Measurements from ENCODE around the gene PES1.
A peak's percentile ranks its signal among the peaks of the same experiment; 100 is the strongest.
"Not testable (repeated sequence)": the region's sequence is repeated elsewhere in the genome, so short reads cannot be mapped to it uniquely, and the experiment has no call there.

Gene PES1

DNA sequence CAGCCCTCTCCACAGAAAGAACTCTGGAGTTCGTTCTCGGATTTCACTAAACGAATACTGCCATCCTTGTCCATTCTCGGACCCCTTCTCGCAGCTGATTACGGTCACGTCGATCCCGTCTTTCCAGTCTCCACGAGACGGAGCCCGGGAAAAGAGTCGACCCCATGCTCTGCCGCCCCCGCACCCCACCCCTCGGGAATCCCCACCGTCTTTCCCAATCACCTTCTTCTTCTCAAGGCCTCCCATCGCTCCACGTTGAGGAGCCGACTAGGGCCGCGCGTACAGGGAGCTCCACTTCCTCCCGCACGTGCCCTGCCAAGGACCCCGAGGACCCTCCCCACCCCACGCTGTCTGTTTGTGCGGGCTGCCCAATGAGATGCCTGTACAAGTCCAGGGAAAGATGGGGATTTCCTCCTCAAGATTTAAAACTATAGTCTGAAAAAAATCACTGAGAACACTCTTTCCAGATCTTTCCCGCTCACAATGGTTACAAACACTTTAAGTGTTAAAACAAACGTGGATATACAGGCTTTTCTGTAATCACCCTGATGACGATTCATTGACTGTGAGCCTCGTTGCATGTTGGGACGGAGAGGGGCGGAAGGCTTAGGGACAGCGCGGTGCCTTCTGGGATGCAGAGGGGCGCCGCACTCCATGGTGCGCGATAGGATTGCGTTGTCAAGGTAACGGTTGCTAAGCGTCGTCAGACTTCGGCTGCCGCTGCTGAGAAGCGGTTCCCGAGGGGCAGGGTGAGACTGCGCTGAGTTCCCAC lies at the start of gene PES1:
PES1 (minus strand) TSS at position 323 of the 772 bp plus-strand sequence; CDS start at position 246, 77 bp downstream.
- DNase-seq = peak; percentile 98

GRCh38 chr22:30640839-30641430 lies 49.2 kb upstream of the PES1 start:
- DNase-seq = no peak

GRCh38 chr22:30640361-30640760 lies 48.7 kb upstream of the PES1 start:
- DNase-seq = no peak

- DNase-seq = no peak
Measured at GRCh38 chr22:30637701-30638114, 46.0 kb upstream of the PES1 start.

DNA sequence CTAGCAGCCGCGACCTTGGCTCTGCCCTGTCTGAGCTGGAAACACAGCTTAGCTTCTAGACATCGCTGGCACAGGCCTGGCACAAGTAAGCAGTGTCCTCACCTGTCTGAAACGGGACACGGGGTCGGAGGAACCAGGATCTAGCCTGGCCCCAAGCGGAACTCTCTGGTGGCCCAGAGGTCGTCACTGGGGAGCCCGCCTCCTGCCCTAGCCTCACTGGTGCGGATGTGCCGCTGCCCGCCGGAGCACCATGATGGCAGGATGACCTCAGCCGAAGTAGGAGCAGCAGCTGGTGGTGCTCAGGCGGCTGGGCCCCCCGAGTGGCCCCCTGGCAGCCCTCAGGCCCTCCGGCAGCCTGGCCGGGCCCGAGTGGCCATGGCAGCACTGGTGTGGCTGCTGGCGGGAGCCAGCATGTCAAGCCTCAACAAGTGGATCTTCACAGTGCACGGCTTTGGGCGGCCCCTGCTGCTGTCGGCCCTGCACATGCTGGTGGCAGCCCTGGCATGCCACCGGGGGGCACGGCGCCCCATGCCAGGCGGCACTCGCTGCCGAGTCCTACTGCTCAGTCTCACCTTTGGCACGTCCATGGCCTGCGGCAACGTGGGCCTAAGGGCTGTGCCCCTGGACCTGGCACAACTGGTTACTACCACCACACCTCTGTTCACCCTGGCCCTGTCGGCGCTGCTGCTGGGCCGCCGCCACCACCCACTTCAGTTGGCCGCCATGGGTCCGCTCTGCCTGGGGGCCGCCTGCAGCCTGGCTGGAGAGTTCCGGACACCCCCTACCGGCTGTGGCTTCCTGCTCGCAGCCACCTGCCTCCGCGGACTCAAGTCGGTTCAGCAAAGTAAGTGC lies 44.7 kb upstream of the PES1 start:
- peak; percentile 19 to 46 for DNase-seq

- peak; percentile 83 to 94 for DNase-seq
Measured at GRCh38 chr22:30635273-30636225, 43.8 kb upstream of the PES1 start, which contains the start of gene SLC35E4. Gene SLC35E4 (plus strand): TSS chr22:30635781. CDS start chr22:30636451, 670 bp downstream.

DNA sequence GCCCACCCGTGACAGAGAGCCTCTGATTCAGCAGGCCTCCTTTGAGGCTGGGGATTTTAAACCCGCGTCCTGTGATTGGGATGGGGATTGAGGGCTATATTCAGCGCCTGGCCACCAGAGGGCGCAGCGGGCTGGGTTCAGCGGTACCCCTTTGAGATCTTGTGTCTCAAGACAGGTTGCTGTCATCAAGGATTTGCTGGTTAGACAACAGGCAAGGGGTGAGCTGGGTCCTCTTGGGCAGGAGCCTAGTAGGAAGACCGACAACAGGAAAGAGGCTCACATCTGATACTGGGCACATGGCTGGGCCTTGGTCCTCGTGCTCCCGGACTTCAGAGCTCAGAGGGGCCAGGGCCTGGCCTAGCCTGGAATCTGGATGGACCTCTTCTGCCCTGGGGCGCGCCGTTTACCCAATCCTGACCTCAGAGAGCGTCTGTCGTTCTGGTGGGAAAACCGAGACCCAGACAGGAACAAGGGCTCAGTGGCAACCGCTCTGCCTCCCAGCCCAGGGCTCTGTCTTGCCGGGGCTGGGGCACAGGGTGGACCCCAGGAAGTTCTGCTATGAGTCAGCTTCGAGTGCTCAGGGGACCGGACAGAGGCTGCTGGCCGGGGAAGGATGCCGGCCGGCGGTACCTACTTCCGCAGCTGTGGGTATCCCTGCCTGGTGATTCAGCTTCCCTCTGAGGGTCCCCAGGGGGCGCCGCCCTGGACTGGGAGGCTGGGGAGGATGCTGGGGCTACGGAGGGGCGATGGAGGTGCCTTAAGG lies 42.9 kb upstream of the PES1 start:
- peak; percentile 61 to 70 for DNase-seq

- not testable (repeated sequence) for DNase-seq
Measured at GRCh38 chr22:30631469-30631868, 39.8 kb upstream of the PES1 start.

- DNase-seq = no peak
Measured at GRCh38 chr22:30628491-30628890, 36.8 kb upstream of the PES1 start.

DNA sequence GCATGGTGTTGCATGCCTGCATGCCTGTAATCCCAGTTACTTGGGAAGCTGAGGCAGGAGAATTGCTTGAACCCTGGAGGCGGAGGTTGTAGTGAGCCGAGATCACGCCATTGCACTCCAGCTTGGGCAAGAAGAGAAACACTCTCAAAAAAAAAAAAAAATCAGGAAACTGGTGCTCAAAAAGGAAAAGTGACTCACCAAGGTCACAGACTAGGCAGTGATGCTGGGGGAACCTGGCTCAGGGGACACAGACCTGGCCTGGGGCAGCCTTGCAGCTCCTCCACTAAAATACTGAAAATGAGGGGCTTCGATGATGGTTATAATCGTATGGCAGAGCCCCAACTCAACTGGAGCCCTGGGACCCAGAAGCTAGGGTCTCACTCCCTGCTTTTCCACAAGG lies 35.8 kb upstream of the PES1 start:
- no peak for DNase-seq

GRCh38 chr22:30626413-30626812 lies 34.7 kb upstream of the PES1 start:
- DNase-seq = no peak

DNA sequence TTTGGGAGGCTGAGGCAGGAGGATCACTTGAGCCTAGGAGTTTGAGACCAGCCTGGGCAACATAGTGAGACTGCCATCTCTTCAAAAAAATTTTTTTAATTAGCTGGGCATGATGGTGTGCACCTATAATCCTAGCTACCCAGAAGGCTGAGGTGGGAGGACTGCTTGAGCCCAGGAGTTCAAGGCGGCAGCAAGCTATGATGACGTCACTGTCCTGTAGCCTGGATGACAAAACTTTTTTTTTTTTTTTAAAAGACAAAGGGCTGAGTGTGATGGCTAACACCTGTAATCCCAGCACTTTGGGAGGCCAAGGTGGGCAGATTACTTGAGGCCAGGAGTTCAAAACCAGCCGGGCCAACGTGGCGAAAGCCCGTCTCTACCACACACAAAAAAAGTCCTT lies 28.2 kb upstream of the PES1 start:
- DNase-seq = not testable (repeated sequence)

GRCh38 chr22:30617819-30618218 lies 26.1 kb upstream of the PES1 start:
- DNase-seq = no peak

DNA sequence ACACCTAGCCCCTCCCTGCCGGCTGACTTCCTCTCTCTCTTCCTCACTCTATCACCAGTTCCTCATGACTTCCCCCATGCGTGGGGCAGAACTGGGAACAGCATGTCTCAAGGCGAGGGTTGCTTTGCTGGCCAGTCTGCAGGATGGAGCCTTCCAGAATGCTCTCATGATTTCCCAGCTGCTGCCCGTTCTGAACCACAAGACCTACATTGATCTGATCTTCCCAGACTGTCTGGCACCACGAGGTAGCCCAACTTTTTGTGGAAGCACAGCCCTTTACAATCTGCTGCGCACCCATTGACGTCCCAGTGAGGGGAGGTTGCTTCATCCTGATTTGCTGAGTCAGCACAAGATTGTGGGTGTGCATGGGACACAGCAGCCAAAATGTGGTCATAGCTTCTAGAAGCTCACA lies 23.8 kb upstream of the PES1 start:
- no peak for DNase-seq

GRCh38 chr22:30614879-30615278 lies 23.2 kb upstream of the PES1 start:
- no peak for DNase-seq

DNA sequence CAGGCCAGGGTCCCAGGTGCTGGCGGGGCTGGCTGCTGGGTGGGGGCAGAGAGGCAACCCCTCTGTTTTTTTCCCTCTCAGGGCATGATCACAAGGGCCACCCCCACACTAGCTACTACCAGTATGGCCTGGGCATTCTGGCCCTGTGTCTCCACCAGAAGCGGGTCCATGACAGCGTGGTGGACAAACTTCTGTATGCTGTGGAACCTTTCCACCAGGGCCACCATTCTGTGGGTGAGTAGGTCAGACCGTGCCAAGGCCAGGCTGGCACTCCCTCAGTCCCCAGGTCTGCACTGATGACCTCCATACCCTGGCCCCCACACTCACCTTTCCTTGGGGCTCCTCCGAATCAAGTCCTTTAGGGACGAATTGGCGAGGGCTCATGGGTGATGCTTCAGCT lies 22.6 kb upstream of the PES1 start:
- no peak for DNase-seq

DNA sequence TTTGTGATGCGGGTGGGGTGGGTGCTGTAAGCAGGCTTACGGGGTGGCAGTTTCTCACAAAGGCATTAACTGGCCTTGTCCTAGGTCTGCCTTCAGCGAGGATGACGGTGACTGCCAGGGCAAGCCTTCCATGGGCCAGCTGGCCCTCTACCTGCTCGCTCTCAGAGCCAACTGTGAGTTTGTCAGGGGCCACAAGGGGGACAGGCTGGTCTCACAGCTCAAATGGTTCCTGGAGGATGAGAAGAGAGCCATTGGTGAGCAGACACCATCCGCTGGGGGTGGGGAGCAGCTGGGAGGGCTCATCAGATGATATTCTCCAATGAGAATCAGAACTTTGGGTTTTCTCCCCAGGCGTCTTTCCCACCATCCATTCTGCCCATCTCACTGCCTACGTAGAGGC lies 21.1 kb upstream of the PES1 start:
- DNase-seq = no peak

DNA sequence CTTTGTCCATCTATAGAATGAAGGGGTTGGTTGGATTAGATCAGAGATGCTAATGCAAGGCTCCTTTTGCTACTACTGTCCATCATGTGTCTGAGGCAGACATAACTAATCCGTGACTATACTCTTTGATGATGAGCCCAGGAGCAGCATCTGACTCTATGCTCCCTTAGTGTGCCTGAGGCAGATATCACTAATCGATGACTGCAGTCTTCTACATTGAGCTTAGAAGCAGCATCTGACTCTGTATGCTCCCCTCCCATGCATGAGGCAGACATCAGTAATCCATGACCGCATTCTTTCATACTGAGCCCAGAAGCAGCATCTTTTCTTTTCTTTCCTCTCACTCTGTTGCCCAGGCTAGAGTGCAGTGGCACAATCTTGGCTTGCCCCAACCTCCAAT lies 19.5 kb upstream of the PES1 start:
- DNase-seq = no peak

GRCh38 chr22:30610299-30610698 lies 18.6 kb upstream of the PES1 start:
- no peak for DNase-seq

GRCh38 chr22:30609260-30610185 lies 17.8 kb upstream of the PES1 start:
- no peak for DNase-seq
